NCI-H2196 (cell line): ENCODE measurements around the gene TFDP1.

Source experiments
- DNase-seq: peaks from one replicate; lab custom pipeline; 2025; ENCODE audit not compliant: unreplicated experiment; lab: John Stamatoyannopoulos, UW

TFDP1 gene

GRCh38 chr13:113596321-113597200, 12.0 kb downstream of the TFDP1 start:
- no peak for DNase-seq

GRCh38 chr13:113597391-113598080, 13.0 kb downstream of the TFDP1 start:
- no peak for DNase-seq

- no peak for DNase-seq
Measured at GRCh38 chr13:113598081-113598410, 13.5 kb downstream of the TFDP1 start.

- DNase-seq = no peak
Measured at GRCh38 chr13:113598481-113598880, 13.9 kb downstream of the TFDP1 start.

- DNase-seq = no peak
Measured at GRCh38 chr13:113599391-113599790, 14.8 kb downstream of the TFDP1 start.

- no peak for DNase-seq
Measured at GRCh38 chr13:113601166-113602070, 16.9 kb downstream of the TFDP1 start.

GRCh38 chr13:113602291-113602988, 17.9 kb downstream of the TFDP1 start:
- DNase-seq = no peak

GRCh38 chr13:113603116-113603710, 18.7 kb downstream of the TFDP1 start:
- no peak for DNase-seq

- DNase-seq = no peak
Measured at GRCh38 chr13:113604186-113604585, 19.6 kb downstream of the TFDP1 start.

- no peak for DNase-seq
Measured at GRCh38 chr13:113605461-113605860, 20.9 kb downstream of the TFDP1 start.

GRCh38 chr13:113605866-113606438, 21.4 kb downstream of the TFDP1 start:
- DNase-seq = no peak

GRCh38 chr13:113607056-113607888, 22.7 kb downstream of the TFDP1 start:
- DNase-seq = no peak

GRCh38 chr13:113607889-113608635, 23.5 kb downstream of the TFDP1 start:
- no peak for DNase-seq

- DNase-seq = no peak
Measured at GRCh38 chr13:113608967-113609533, 24.5 kb downstream of the TFDP1 start.

- no peak for DNase-seq
Measured at GRCh38 chr13:113609616-113610015, 25.1 kb downstream of the TFDP1 start.

- no peak for DNase-seq
Measured at GRCh38 chr13:113610266-113610665, 25.7 kb downstream of the TFDP1 start.

- no peak for DNase-seq
Measured at GRCh38 chr13:113611996-113612395, 27.4 kb downstream of the TFDP1 start.

- DNase-seq = no peak
Measured at GRCh38 chr13:113612607-113613006, 28.1 kb downstream of the TFDP1 start.
